HepG2 (cell line): ENCODE measurements around the gene VEZF1. TPM values are rescaled to one million over a fixed set of nuclear protein-coding genes. Genes with fewer than 3 reads are reported as not detected.

Experiments
- ATF7-NPFF ChIP-seq: sonication (generic); formaldehyde crosslinking; IDR thresholded peaks from 2 replicates; pipeline ENCODE4 v1.8.1; 2023; ENCODE audit warnings: mild to moderate bottlenecking, low read depth, missing genetic modification reagents, moderate library complexity
- DMTF1 ChIP-seq: sonication (generic); formaldehyde crosslinking; IDR thresholded peaks from 2 replicates; pipeline ENCODE4 v1.4.0; 2020; ENCODE audit warnings: mild to moderate bottlenecking, missing genetic modification reagents
- E2F1 ChIP-seq: sonication (generic); formaldehyde crosslinking; IDR thresholded peaks from 2 replicates; pipeline ENCODE4 v1.5.0; 2020; ENCODE audit warnings: missing genetic modification reagents
- ERF ChIP-seq: IDR thresholded peaks from 2 replicates; pipeline ENCODE4 v1.6.1; 2018; ENCODE audit warnings: missing biosample characterization, missing genetic modification reagents
- HIVEP1 ChIP-seq: sonication (generic); formaldehyde crosslinking; IDR thresholded peaks from 2 replicates; pipeline ENCODE4 v1.4.0; 2020; ENCODE audit warnings: mild to moderate bottlenecking, missing genetic modification reagents
- MEF2D ChIP-seq: sonication (generic); formaldehyde crosslinking; IDR thresholded peaks from 2 replicates; pipeline ENCODE4 v1.5.1; 2020; ENCODE audit warnings: mild to moderate bottlenecking, missing genetic modification reagents
- PCBP2 ChIP-seq: fragments of 200-400 bp; formaldehyde crosslinking; optimal IDR thresholded peaks from 2 replicates; pipeline ENCODE3; 2018; ENCODE audit warnings: low read length, low read depth; ENCODE audit not compliant: poor library complexity, severe bottlenecking
- PHF20 ChIP-seq: sonication (generic); formaldehyde crosslinking; IDR thresholded peaks from 2 replicates; pipeline ENCODE4 v1.5.0; 2020; ENCODE audit warnings: mild to moderate bottlenecking, missing genetic modification reagents
- SP5 ChIP-seq: IDR thresholded peaks from 2 replicates; pipeline ENCODE4 v1.6.1; 2016; ENCODE audit warnings: low read depth, borderline replicate concordance
- TEAD2 ChIP-seq: sonication (generic); formaldehyde crosslinking; IDR thresholded peaks from 2 replicates; pipeline ENCODE4 v1.9.0; 2021; ENCODE audit warnings: missing genetic modification reagents
- TOPORS ChIP-seq: sonication (generic); formaldehyde crosslinking; IDR thresholded peaks from 2 replicates; pipeline ENCODE4 v1.8.0; 2023; ENCODE audit warnings: mild to moderate bottlenecking, missing genetic modification reagents
- U2AF2 ChIP-seq: fragments of 200-400 bp; formaldehyde crosslinking; IDR thresholded peaks from 2 replicates; pipeline ENCODE4 v1.6.1; 2017; ENCODE audit warnings: low read depth, mild to moderate bottlenecking, low read length
- ZBTB39 ChIP-seq: sonication (generic); formaldehyde crosslinking; IDR thresholded peaks from 2 replicates; pipeline ENCODE4 v1.5.0; 2020; ENCODE audit warnings: missing genetic modification reagents
- ZFX ChIP-seq: sonication (generic); formaldehyde crosslinking; IDR thresholded peaks from 2 replicates; pipeline ENCODE4 v1.4.0; 2020; ENCODE audit warnings: mild to moderate bottlenecking, low read depth, missing genetic modification reagents, moderate library complexity
- ZFY ChIP-seq: sonication (generic); formaldehyde crosslinking; IDR thresholded peaks from 2 replicates; pipeline ENCODE4 v1.4.0; 2020; ENCODE audit warnings: missing genetic modification reagents
- ZKSCAN1 ChIP-seq: fragments of 150-350 bp; IDR thresholded peaks from 2 replicates; pipeline ENCODE4 v1.6.1; 2014; ENCODE audit warnings: low read length
- ZMYM4 ChIP-seq: sonication (generic); formaldehyde crosslinking; IDR thresholded peaks from 2 replicates; pipeline ENCODE4 v1.8.1; 2023; ENCODE audit warnings: mild to moderate bottlenecking, missing genetic modification reagents
- ZNF17 ChIP-seq: sonication (generic); formaldehyde crosslinking; IDR thresholded peaks from 2 replicates; pipeline ENCODE4 v1.5.0; 2020; ENCODE audit warnings: mild to moderate bottlenecking, missing genetic modification reagents
- ZNF225 ChIP-seq: sonication (generic); formaldehyde crosslinking; IDR thresholded peaks from 2 replicates; pipeline ENCODE4 v1.4.0; 2020; ENCODE audit warnings: mild to moderate bottlenecking, missing genetic modification reagents
- ZNF275 ChIP-seq: sonication (generic); formaldehyde crosslinking; IDR thresholded peaks from 2 replicates; pipeline ENCODE4 v1.8.0; 2022; ENCODE audit warnings: missing genetic modification reagents, mild to moderate bottlenecking, inconsistent platforms, borderline replicate concordance
- ZNF569 ChIP-seq: sonication (generic); formaldehyde crosslinking; IDR thresholded peaks from 2 replicates; pipeline ENCODE4 v1.5.0; 2020; ENCODE audit warnings: mild to moderate bottlenecking, missing genetic modification reagents, moderate library complexity, borderline replicate concordance
- ZNF672 ChIP-seq: sonication (generic); formaldehyde crosslinking; IDR thresholded peaks from 2 replicates; pipeline ENCODE4 v1.8.1; 2022; ENCODE audit warnings: missing genetic modification reagents
- ZNF772 ChIP-seq: sonication (generic); formaldehyde crosslinking; IDR thresholded peaks from 2 replicates; pipeline ENCODE4 v1.5.0; 2020; ENCODE audit warnings: mild to moderate bottlenecking, missing genetic modification reagents
- ZNF839 ChIP-seq: sonication (generic); formaldehyde crosslinking; IDR thresholded peaks from 2 replicates; pipeline ENCODE4 v1.4.0; 2020; ENCODE audit warnings: missing genetic modification reagents, mild to moderate bottlenecking, borderline replicate concordance
- polyA plus RNA-seq, 8 experiments: library from polyadenylated mRNA; depleted of rRNA in 3 of 8; stranded (reverse) in 7 of 8; unstranded in 1 of 8; fragments of >200 nt; fragmentation: Illumina TruSeq in 4 of 8; extraction: Trizol in 4 of 8; gene quantifications; 2 replicates each; pipeline versions ENCODE4 v1.2.1 to v1.2.3, GENCODE V29; 2011 to 2016; ENCODE audit warnings: low read depth in 4 of 8, missing spikeins in 1 of 8, mixed read lengths in 1 of 8; ENCODE audit not compliant: insufficient read depth in 1 of 8
- total RNA-seq, 5 experiments: library from RNA; depleted of rRNA; stranded (reverse); fragments of >200 nt; fragmentation: Illumina TruSeq; extraction: Trizol; gene quantifications; 2 replicates each; pipeline ENCODE4 v1.2.3, GENCODE V29; 2016; ENCODE audit warnings: low read depth in 1 of 5

The VEZF1 gene
- total and polyA plus RNA-seq, 2 of the 13 experiments (the other 11 are each of a cell fraction or from before 2014, with no cell fraction given) = 45.9 to 49.7 TPM

- TF ChIP-seq ZNF17 (CRISPR knock-in tag) = no peak
- no peak for TF ChIP-seq ZNF839 (CRISPR knock-in tag)
- no peak for TF ChIP-seq TOPORS
- no peak for TF ChIP-seq ZNF672 (CRISPR knock-in tag)
- no peak for TF ChIP-seq ZNF275
- no peak for TF ChIP-seq E2F1 (CRISPR knock-in tag)
- no peak for TF ChIP-seq TEAD2
- no peak for TF ChIP-seq SP5 (CRISPR knock-in tag)
- TF ChIP-seq ATF7-NPFF = 0 out of 2 replicates have a peak, but pooled peaks have one; percentile 1
- TF ChIP-seq DMTF1 = no peak
- 0 out of 2 replicates have a peak, but pooled peaks have one; percentile 29 for TF ChIP-seq ZNF772 (CRISPR knock-in tag)
- TF ChIP-seq ZNF225 (CRISPR knock-in tag) = no peak
- no peak for TF ChIP-seq PHF20 (CRISPR knock-in tag)
- 0 out of 2 replicates have a peak, but pooled peaks have one; percentile 39 for TF ChIP-seq MEF2D (CRISPR knock-in tag)
- peak; percentile 52 for TF ChIP-seq ZMYM4 (CRISPR knock-in tag)
- no peak for TF ChIP-seq U2AF2
- no peak for TF ChIP-seq ZFY (CRISPR knock-in tag)
- peak; percentile 20; the same call in 1 of the 2 replicates for TF ChIP-seq ERF
- TF ChIP-seq ZBTB39 (CRISPR knock-in tag) = no peak
- no peak; the same call in 1 of the 2 replicates for TF ChIP-seq ZFX (CRISPR knock-in tag)
- TF ChIP-seq HIVEP1 = no peak
- no peak for TF ChIP-seq ZKSCAN1
- no peak for TF ChIP-seq PCBP2
- no peak for TF ChIP-seq ZNF569 (CRISPR knock-in tag)
Observed at GRCh38 chr17:57995076-57995956, 7.3 kb upstream of the VEZF1 start (continued).
